Prostate gland (tissue), 2 donors: ENCODE data around the gene G6PC2. TPM values are rescaled to one million over a fixed set of nuclear protein-coding genes. Genes with fewer than 3 reads are reported as not detected.
A peak's percentile ranks its signal among the peaks of the same experiment; 100 is the strongest.

Experiments
- DNase-seq: peaks from one replicate; pipeline ENCODE4 v3.0.0-alpha.2; 2019; ENCODE audit warnings: low spot score
- H3K27ac ChIP-seq, 2 donors: fragments of 200-600 bp; sonication (generic); 2 replicates each; pipeline ENCODE4 v1.5.1; 2017 to 2019
- H3K27me3 ChIP-seq: fragments of 200-600 bp; sonication (generic); replicated peaks from 2 replicates; pipeline ENCODE4 v1.5.1; 2019; ENCODE audit not compliant: insufficient read depth
- H3K36me3 ChIP-seq, 2 donors: fragments of 200-600 bp; sonication (generic); 1 replicate in 1 of 2; 2 replicates in 1 of 2; pipeline versions ENCODE4 v1.5.1 to v1.8.1; 2017 to 2019
- H3K4me1 ChIP-seq: fragments of 200-600 bp; sonication (generic); replicated peaks from 2 replicates; pipeline ENCODE4 v1.5.1; 2019
- H3K4me3 ChIP-seq, 2 donors: fragments of 200-600 bp; sonication (generic); 2 replicates each; pipeline ENCODE4 v1.5.1; 2017 to 2019
- H3K9me3 ChIP-seq: fragments of 200-600 bp; sonication (generic); 2 replicates; pipeline ENCODE4 v1.5.1; 2017
- POLR2A ChIP-seq: fragments of 450-650 bp; IDR thresholded peaks from one replicate; pipeline ENCODE4 v1.6.1; 2016; ENCODE audit warnings: antibody characterized with exemption, mild to moderate bottlenecking
- POLR2AphosphoS5 ChIP-seq: sonication (generic); formaldehyde crosslinking; IDR thresholded peaks from one replicate; pipeline ENCODE4 v1.6.1; 2017; ENCODE audit warnings: antibody characterized with exemption
- WGBS: methylation state at CpG from one replicate; pipeline ENCODE4 v1.1.5; 2018; 5-methylcytosine and 5-hydroxymethylcytosine counted together
- intact Hi-C: fragments of 100-400 bp; cut with DNase I; formaldehyde crosslinking; loops from one replicate; pipeline ENCODE4 v1.14.2; 2022
- total RNA-seq, 2 donors: library from RNA; depleted of rRNA; stranded (reverse); fragments of >200 nt; gene quantifications; one replicate each; pipeline ENCODE4 v1.1.0, GENCODE V29; 2016
- TF ChIP-seq, protein P1 (sequence below), 4 experiments: fragments of 200-600 bp in 2 of 4; fragments of 450-650 bp in 2 of 4; sonication (generic) in 2 of 4; IDR thresholded peaks; 1 replicate in 3 of 4; 2 replicates in 1 of 4; pipeline ENCODE4 v1.5.1; 2016 to 2019; ENCODE audit warnings: antibody characterized with exemption in 4 of 4, mild to moderate bottlenecking in 2 of 4, moderate library complexity in 2 of 4

Gene G6PC2
- total RNA-seq, 2 donors from 2014 or later = not detected

DNA sequence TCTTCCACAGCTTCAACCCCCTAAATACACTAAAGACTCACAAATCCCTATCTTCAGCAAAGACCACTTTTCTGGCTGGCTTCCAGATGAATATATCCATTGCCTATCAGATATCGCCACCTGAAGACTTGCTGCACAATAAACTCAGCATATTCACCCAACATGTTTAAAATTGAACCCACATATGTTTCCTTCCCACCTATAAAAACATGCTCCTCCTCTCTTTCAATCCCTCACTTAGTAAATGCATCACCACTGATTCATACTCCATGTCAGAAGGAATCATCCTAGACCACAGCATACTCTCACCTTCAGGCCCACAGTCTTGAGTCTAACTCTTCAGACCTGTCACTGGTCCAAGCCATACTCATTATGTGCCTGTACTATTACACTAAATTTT is 16.1 kb upstream of the G6PC2 start:
- intact Hi-C loops = no loop called here
- Histone ChIP-seq H3K9me3 (no peaks in the 10 kb centered on the region), H3K36me3 (no peaks in the 10 kb centered on the region), H3K4me3 (no peak overlapping the region), H3K4me1 (no peaks in the 10 kb centered on the region), H3K27ac (no peak overlapping the region), H3K27me3 (no peaks in the 10 kb centered on the region)
- WGBS = 100% methylated on average over 1 of the region's 1 CpG
- TF ChIP-seq, protein P1, sequence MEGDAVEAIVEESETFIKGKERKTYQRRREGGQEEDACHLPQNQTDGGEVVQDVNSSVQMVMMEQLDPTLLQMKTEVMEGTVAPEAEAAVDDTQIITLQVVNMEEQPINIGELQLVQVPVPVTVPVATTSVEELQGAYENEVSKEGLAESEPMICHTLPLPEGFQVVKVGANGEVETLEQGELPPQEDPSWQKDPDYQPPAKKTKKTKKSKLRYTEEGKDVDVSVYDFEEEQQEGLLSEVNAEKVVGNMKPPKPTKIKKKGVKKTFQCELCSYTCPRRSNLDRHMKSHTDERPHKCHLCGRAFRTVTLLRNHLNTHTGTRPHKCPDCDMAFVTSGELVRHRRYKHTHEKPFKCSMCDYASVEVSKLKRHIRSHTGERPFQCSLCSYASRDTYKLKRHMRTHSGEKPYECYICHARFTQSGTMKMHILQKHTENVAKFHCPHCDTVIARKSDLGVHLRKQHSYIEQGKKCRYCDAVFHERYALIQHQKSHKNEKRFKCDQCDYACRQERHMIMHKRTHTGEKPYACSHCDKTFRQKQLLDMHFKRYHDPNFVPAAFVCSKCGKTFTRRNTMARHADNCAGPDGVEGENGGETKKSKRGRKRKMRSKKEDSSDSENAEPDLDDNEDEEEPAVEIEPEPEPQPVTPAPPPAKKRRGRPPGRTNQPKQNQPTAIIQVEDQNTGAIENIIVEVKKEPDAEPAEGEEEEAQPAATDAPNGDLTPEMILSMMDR (IDR thresholded peaks at IDR 0.05) = no peak
- TF ChIP-seq POLR2A (no peak), POLR2AphosphoS5 (no peak)
- DNase-seq = no peak

DNA sequence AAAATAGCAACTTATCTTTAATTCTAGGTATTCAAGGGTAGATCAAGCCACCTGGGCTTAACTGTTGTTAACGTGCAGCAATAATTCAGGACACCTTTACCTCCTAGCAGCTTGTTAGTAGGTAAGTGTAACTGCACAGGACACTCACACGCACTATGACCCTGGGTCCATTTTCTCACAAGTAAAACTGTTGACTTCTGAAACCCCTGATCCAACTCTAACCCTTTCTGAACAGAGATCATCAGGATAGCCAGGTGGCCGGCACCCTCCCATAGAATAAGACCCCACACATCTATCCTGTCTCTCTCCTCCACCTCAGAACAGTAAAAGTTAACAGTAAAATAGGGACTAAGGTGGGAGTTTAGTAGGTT is 11.5 kb upstream of the G6PC2 start:
- intact Hi-C loops = no loop called here
- no peaks in the 10 kb centered on the region for H3K4me1 ChIP-seq
- no peak overlapping the region for H3K27ac ChIP-seq
- H3K27me3 ChIP-seq = no peaks in the 10 kb centered on the region
- TF ChIP-seq, protein P1 (IDR thresholded peaks at IDR 0.05) = no peak
- no peak for TF ChIP-seq POLR2A
- TF ChIP-seq POLR2AphosphoS5 = no peak
- 35% methylated on average over 3 of the region's 3 CpGs for WGBS
- no peak overlapping the region for H3K4me3 ChIP-seq
- no peak for DNase-seq
- no peaks in the 10 kb centered on the region for H3K9me3 ChIP-seq
- no peaks in the 10 kb centered on the region for H3K36me3 ChIP-seq

- intact Hi-C loops = no loop called here
- TF ChIP-seq, protein P1 (IDR thresholded peaks at IDR 0.05) = peak in 2 of 4 experiments; percentile 43 to 56
- TF ChIP-seq POLR2AphosphoS5 (peak; percentile 74), POLR2A (no peak)
- H3K27me3 ChIP-seq = no peaks in the 10 kb centered on the region
- peak within 1 kb of the TSS; percentile 38 for H3K4me3 ChIP-seq
- H3K4me1 ChIP-seq = no peaks in the 10 kb centered on the region
- no peaks in the 10 kb centered on the region for H3K9me3 ChIP-seq
- WGBS = under 1% methylated on average over 38 of the region's 38 CpGs
- DNase-seq = peak; percentile 73
- no peaks in the 10 kb centered on the region for H3K36me3 ChIP-seq
- H3K27ac ChIP-seq = no peak within 1 kb of the TSS
Measured at GRCh38 chr2:168890006-168890782, 10.9 kb upstream of the G6PC2 start, which contains the start of gene SPC25. SPC25 (minus strand) TSS chr2:168890430; CDS start chr2:168889519, 911 bp downstream.

DNA sequence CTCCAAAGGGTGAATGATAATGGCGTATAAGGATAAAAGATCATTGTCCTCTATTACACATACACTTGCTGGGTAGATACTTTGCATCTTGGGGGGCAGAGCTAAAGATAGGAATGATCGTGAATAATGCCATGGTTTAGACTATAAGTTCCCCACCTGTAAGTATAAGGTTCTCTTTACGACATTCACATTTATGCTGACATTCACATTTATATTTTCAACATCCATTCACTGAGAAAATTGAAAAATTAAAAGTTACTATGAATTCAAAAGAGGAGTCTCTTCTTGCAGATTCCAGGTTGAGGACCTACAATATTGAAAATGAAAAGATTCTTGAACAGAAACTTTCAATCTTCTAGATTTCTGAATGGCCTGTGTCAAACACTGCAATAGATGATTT is 8.8 kb upstream of the G6PC2 start:
- no peak for DNase-seq
- H3K27ac ChIP-seq = no peak overlapping the region
- H3K27me3 ChIP-seq = no peaks in the 10 kb centered on the region
- WGBS = 62% methylated on average over 3 of the region's 3 CpGs
- intact Hi-C loops = no loop called here
- no peaks in the 10 kb centered on the region for H3K36me3 ChIP-seq
- H3K4me3 ChIP-seq = no peak overlapping the region
- no peaks in the 10 kb centered on the region for H3K4me1 ChIP-seq
- TF ChIP-seq, protein P1 (IDR thresholded peaks at IDR 0.05) = no peak
- TF ChIP-seq POLR2AphosphoS5 (no peak), POLR2A (no peak)
- no peaks in the 10 kb centered on the region for H3K9me3 ChIP-seq

DNA sequence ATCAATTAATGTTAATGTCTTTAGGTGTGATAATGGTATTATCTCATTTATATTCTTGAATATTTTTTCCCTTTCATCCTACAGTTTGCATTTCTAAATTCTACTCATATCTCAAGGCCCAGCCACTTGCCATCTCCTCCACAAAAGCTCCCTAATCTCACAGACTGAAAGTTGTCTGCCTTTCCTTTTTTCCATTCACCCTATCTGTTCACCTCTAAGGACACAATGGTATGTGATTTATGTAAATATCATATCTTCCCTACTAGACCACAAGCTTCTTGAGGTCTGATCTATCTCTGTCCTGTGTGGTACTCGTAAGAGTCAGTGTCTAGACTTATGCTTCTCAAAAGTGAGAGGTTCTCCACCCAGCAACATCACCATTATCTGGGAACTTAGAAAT is 7.0 kb upstream of the G6PC2 start:
- no peak for DNase-seq
- no peak overlapping the region for H3K27ac ChIP-seq
- no peaks in the 10 kb centered on the region for H3K27me3 ChIP-seq
- 90% methylated on average over 1 of the region's 1 CpG for WGBS
- no peaks in the 10 kb centered on the region for H3K36me3 ChIP-seq
- intact Hi-C loops = no loop called here
- no peaks in the 10 kb centered on the region for H3K4me1 ChIP-seq
- no peak overlapping the region for H3K4me3 ChIP-seq
- TF ChIP-seq, protein P1 (IDR thresholded peaks at IDR 0.05) = no peak
- TF ChIP-seq POLR2A (no peak), POLR2AphosphoS5 (no peak)
- H3K9me3 ChIP-seq = no peaks in the 10 kb centered on the region
